Small intestine (tissue), 7 donors: ENCODE data around the gene TMEM98. TPM values are rescaled to one million over a fixed set of nuclear protein-coding genes. Genes with fewer than 3 reads are reported as not detected.
"Not testable (repeated sequence)": the region's sequence is repeated elsewhere in the genome, so short reads cannot be mapped to it uniquely, and the experiment has no call there.

Source experiments
- DNase-seq, 2 donors: peaks; one replicate each; pipeline versions ENCODE4 v3.0.0 to v3.0.0-alpha.2; 2013
- FAIRE-seq: peaks from 2 replicates; lab custom pipeline; 2012; peaks lifted over from hg19 to GRCh38; lab: Jason Lieb, UNC
- H3K27ac ChIP-seq, 3 donors: one replicate each; pipeline ENCODE4 v1.5.1; 2013; ENCODE audit warnings: low read length in 2 of 3, mild to moderate bottlenecking in 2 of 3, control low read depth in 1 of 3, inconsistent platforms in 1 of 3, low read depth in 1 of 3, moderate library complexity in 1 of 3
- H3K27me3 ChIP-seq, 3 donors: one replicate each; pipeline ENCODE4 v1.6.1; 2013; ENCODE audit warnings: low read length in 3 of 3, inconsistent platforms in 1 of 3; ENCODE audit not compliant: control insufficient read depth in 3 of 3, insufficient read depth in 3 of 3
- H3K36me3 ChIP-seq, 3 donors: one replicate each; pipeline ENCODE4 v1.6.1; 2013; ENCODE audit warnings: low read length in 3 of 3, inconsistent platforms in 1 of 3, low read depth in 1 of 3, mild to moderate bottlenecking in 1 of 3, moderate library complexity in 1 of 3; ENCODE audit not compliant: control insufficient read depth in 3 of 3, insufficient read depth in 2 of 3
- H3K4me1 ChIP-seq, 3 donors: one replicate each; pipeline ENCODE4 v1.6.1; 2013; ENCODE audit warnings: low read length in 2 of 3, inconsistent platforms in 1 of 3, low read depth in 1 of 3, mild to moderate bottlenecking in 1 of 3, moderate library complexity in 1 of 3; ENCODE audit not compliant: control insufficient read depth in 3 of 3, insufficient read depth in 2 of 3
- H3K4me3 ChIP-seq, 3 donors: one replicate each; pipeline ENCODE4 v1.5.1; 2013; ENCODE audit warnings: low read length in 3 of 3, control low read depth in 1 of 3, inconsistent platforms in 1 of 3, low read depth in 1 of 3, mild to moderate bottlenecking in 1 of 3, moderate library complexity in 1 of 3
- H3K9me3 ChIP-seq, 2 donors: one replicate each; pipeline ENCODE4 v1.6.1; 2013; ENCODE audit warnings: low read depth in 1 of 2, low read length in 1 of 2; ENCODE audit not compliant: control insufficient read depth in 2 of 2, insufficient read depth in 1 of 2
- WGBS, 3 donors: extraction: QIAGEN DNeasy Blood & Tissue Kit; methylation state at CpG; one replicate each; pipeline ENCODE4 v1.1.7; 2013; 5-methylcytosine and 5-hydroxymethylcytosine counted together
- polyA plus RNA-seq, 4 donors: library from polyadenylated mRNA; stranded (reverse) in 3 of 4; unstranded in 1 of 4; fragments of 200-250 nt in 3 of 4; fragments of 120-200 nt in 1 of 4; gene quantifications; one replicate each; pipeline versions ENCODE4 v1.2.1 to v1.2.3, GENCODE V29; 2013
- donor health status: healthy with polysubstance abuse.
- donor health status: control.
- donor health status: control.
- donor health status: Bipolar disorder and iron deficiency.
- donor health status: healthy.

Gene TMEM98
- polyA plus RNA-seq, 4 donors = 52.8 to 203 (median 78.5) TPM

- Histone ChIP-seq H3K36me3 (no peaks in the 10 kb centered on the region), H3K4me1 (no peaks in the 10 kb centered on the region), H3K27ac (no peak overlapping the region), H3K27me3 (no peaks in the 10 kb centered on the region), H3K4me3 (no peak overlapping the region), H3K9me3 (no peaks in the 10 kb centered on the region)
- FAIRE-seq (no peak), DNase-seq (no peak)
- WGBS, 3 donors = 84 to 91% (median 88%) methylated on average over 5 of the region's 5 CpGs
These were observed 10.1 kb upstream of the TMEM98 start for GRCh38 chr17:32917842-32918241.

GRCh38 chr17:32919876-32920275, 8.1 kb upstream of the TMEM98 start:
- not testable (repeated sequence) for H3K27ac ChIP-seq, DNase-seq, H3K9me3 ChIP-seq, H3K27me3 ChIP-seq, H3K36me3 ChIP-seq, H3K4me1 ChIP-seq, FAIRE-seq, H3K4me3 ChIP-seq
- 80 to 91% (median 90%) methylated on average over 4 of the region's 4 CpGs for WGBS, 3 donors

- Histone ChIP-seq H3K4me3 (no peak overlapping the region), H3K9me3 (no peaks in the 10 kb centered on the region), H3K27ac (no peak overlapping the region), H3K27me3 (no peaks in the 10 kb centered on the region), H3K4me1 (no peaks in the 10 kb centered on the region), H3K36me3 (no peaks in the 10 kb centered on the region)
- WGBS, 3 donors = 67 to 76% (median 73%) methylated on average over 8 of the region's 8 CpGs
- FAIRE-seq (no peak), DNase-seq (no peak)
These were observed 7.7 kb upstream of the TMEM98 start for GRCh38 chr17:32920293-32920692.

- H3K4me3 ChIP-seq = no peak overlapping the region
- no peaks in the 10 kb centered on the region for H3K36me3 ChIP-seq
- 83 to 92% (median 90%) methylated on average over 10 of the region's 10 CpGs for WGBS, 3 donors
- H3K27me3 ChIP-seq = no peaks in the 10 kb centered on the region
- DNase-seq (no peak), FAIRE-seq (no peak)
- H3K9me3 ChIP-seq = no peaks in the 10 kb centered on the region
- H3K4me1 ChIP-seq = no peaks in the 10 kb centered on the region
- no peak overlapping the region for H3K27ac ChIP-seq
These were observed 6.9 kb upstream of the TMEM98 start for GRCh38 chr17:32921017-32921416.

GRCh38 chr17:32923905-32924304, 4.0 kb upstream of the TMEM98 start:
- 87 to 93% (median 93%) methylated on average over 3 of the region's 3 CpGs for WGBS, 3 donors
- FAIRE-seq = not testable (repeated sequence)

GRCh38 chr17:32926183-32926582, 1.8 kb upstream of the TMEM98 start:
- 90 to 91% (median 91%) methylated on average over 5 of the region's 5 CpGs for WGBS, 3 donors
- DNase-seq = no peak
- Histone ChIP-seq H3K4me1 (peaks cover 0 to 14% (median 2%) of the 10 kb centered on the region in 3 donors), H3K4me3 (no peak overlapping the region), H3K36me3 (peaks cover 0 to 5% (median 0%) of the 10 kb centered on the region in 3 donors), H3K27me3 (no peaks in the 10 kb centered on the region), H3K27ac (no peak overlapping the region), H3K9me3 (no peaks in the 10 kb centered on the region)
- no peak for FAIRE-seq

More at GRCh38 chr17:32923905-32924304, 4.0 kb upstream of the TMEM98 start:
- H3K4me3 ChIP-seq, H3K36me3 ChIP-seq, H3K27me3 ChIP-seq, H3K4me1 ChIP-seq, H3K9me3 ChIP-seq, H3K27ac ChIP-seq, DNase-seq: not testable (repeated sequence)

- not testable (repeated sequence) for FAIRE-seq, H3K27me3 ChIP-seq, H3K4me3 ChIP-seq, H3K36me3 ChIP-seq, DNase-seq, H3K9me3 ChIP-seq
- 87 to 96% (median 93%) methylated on average over 8 of the region's 8 CpGs for WGBS, 3 donors
- H3K4me1 ChIP-seq = peaks cover 0 to 14% (median 2%) of the 10 kb centered on the region in 3 donors
- peak overlapping the region in 1 of 3 donors; percentile 65 for H3K27ac ChIP-seq
These were observed 1.2 kb upstream of the TMEM98 start for GRCh38 chr17:32926789-32927188.

- Histone ChIP-seq H3K27ac (peak overlapping the region in 2 of 3 donors; percentile 45 to 65), H3K27me3 (no peaks in the 10 kb centered on the region), H3K36me3 (peaks cover 0 to 9% (median 0%) of the 10 kb centered on the region in 3 donors), H3K9me3 (no peaks in the 10 kb centered on the region), H3K4me1 (peaks cover 0 to 14% (median 2%) of the 10 kb centered on the region in 3 donors), H3K4me3 (peak overlapping the region in 2 of 3 donors; percentile 38 to 84)
- WGBS, 3 donors = 14 to 26% (median 20%) methylated on average over 11 of the region's 11 CpGs
- DNase-seq = peak; percentile 43 to 63
- FAIRE-seq = no peak
These were observed 691 bp upstream of the TMEM98 start for GRCh38 chr17:32927201-32927723.
